Activated T-helper 1 cell treated with anti-CD3 and anti-CD28 coated beads, Interleukin-2, amount 50 U/mL, for 16 hours (primary cell): Measurements from ENCODE around the gene RUVBL2.
A peak's percentile ranks its signal among the peaks of the same experiment; 100 is the strongest.

ENCODE experiments used
- DNase-seq, 2 donors: peaks; one replicate each; pipeline ENCODE4 v3.0.0-alpha.2; 2020; ENCODE audit warnings: low read depth in 1 of 2, low spot score in 1 of 2

RUVBL2 gene

GRCh38 chr19:48963371-48964204 is 30.1 kb upstream of the RUVBL2 start:
- peak; percentile 34 to 48 for DNase-seq

- DNase-seq = no peak
These were observed 29.3 kb upstream of the RUVBL2 start for GRCh38 chr19:48964205-48965039.

GRCh38 chr19:48965040-48965805 is 28.5 kb upstream of the RUVBL2 start, which contains the start of gene FTL:
FTL (plus strand) TSS chr19:48965309; CDS start chr19:48965508, 199 bp downstream.
- peak; percentile 73 to 81 for DNase-seq

- DNase-seq = peak; percentile 76 to 78
These were observed 27.7 kb upstream of the RUVBL2 start for GRCh38 chr19:48965806-48966540.

- no peak for DNase-seq
These were observed 26.9 kb upstream of the RUVBL2 start for GRCh38 chr19:48966541-48967345.

- DNase-seq = no peak
These were observed 26.1 kb upstream of the RUVBL2 start for GRCh38 chr19:48967346-48968178.

GRCh38 chr19:48968179-48968661 is 25.5 kb upstream of the RUVBL2 start:
- DNase-seq = no peak

GRCh38 chr19:48968813-48969218 is 24.9 kb upstream of the RUVBL2 start:
- DNase-seq = no peak

- DNase-seq = no peak
These were observed 24.2 kb upstream of the RUVBL2 start for GRCh38 chr19:48969276-48970138.

GRCh38 chr19:48970139-48970766 is 23.4 kb upstream of the RUVBL2 start:
- no peak for DNase-seq

GRCh38 chr19:48970923-48971395 is 22.7 kb upstream of the RUVBL2 start:
- DNase-seq = peak; percentile 62 to 73

GRCh38 chr19:48975947-48976847 is 17.5 kb upstream of the RUVBL2 start:
- DNase-seq = no peak

GRCh38 chr19:48977061-48977460 is 16.6 kb upstream of the RUVBL2 start:
- no peak for DNase-seq

GRCh38 chr19:48982280-48982679 is 11.4 kb upstream of the RUVBL2 start:
- no peak for DNase-seq

- no peak for DNase-seq
These were observed 8.0 kb upstream of the RUVBL2 start for GRCh38 chr19:48985711-48986110.

GRCh38 chr19:48986211-48986610 is 7.5 kb upstream of the RUVBL2 start:
- no peak for DNase-seq
